ENCODE data around the gene LILRA6. TPM values are rescaled to one million over a fixed set of nuclear protein-coding genes. Genes with fewer than 3 reads are reported as not detected.

LILRA6 gene
- total RNA-seq, 1 donor from 2014 or later, result not detected

DNA sequence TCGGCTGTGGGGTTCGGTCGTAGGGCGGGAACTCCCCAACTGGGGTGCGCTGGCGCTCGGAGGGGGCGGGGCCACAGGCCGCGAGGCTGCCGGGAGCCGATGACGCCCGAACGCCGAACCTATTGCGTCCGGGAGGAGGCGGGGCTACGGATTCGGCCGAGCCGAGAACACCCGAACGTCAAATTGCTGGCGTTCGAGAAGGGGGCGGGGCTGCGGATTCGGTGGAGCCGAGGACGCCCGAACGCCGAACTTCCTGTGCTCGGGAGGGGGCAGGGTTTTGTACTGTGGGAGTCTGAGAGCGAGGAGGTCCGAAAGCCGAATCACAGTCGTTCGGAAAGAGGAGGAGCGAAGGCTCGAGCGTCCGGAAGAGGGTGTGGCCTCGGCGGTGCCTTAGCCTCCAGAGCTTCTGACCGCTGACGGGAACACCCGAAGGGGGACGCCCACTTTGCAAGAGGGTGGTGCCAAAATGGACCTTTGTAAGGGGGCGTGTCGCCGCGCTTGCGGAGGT, 52.0 kb downstream of the LILRA6 start:
- Mint-ChIP-seq H3K9me3 (ENCODE audit: unreplicated experiment) (no peaks in the 10 kb centered on the region), H3K4me1 (ENCODE audit: unreplicated experiment) (peaks cover 35% of the 10 kb centered on the region), H3K4me3 (ENCODE audit: unreplicated experiment) (peak overlapping the region; percentile 93), H3K27ac (ENCODE audit: unreplicated experiment) (peak overlapping the region; percentile 100), H3K27me3 (ENCODE audit: unreplicated experiment) (no peaks in the 10 kb centered on the region), H3K36me3 (ENCODE audit: unreplicated experiment) (peaks cover 17% of the 10 kb centered on the region)
- DNase-seq (ENCODE audit: extremely low spot score, unreplicated experiment), result peak; percentile 100
- TF ChIP-seq, protein P1, sequence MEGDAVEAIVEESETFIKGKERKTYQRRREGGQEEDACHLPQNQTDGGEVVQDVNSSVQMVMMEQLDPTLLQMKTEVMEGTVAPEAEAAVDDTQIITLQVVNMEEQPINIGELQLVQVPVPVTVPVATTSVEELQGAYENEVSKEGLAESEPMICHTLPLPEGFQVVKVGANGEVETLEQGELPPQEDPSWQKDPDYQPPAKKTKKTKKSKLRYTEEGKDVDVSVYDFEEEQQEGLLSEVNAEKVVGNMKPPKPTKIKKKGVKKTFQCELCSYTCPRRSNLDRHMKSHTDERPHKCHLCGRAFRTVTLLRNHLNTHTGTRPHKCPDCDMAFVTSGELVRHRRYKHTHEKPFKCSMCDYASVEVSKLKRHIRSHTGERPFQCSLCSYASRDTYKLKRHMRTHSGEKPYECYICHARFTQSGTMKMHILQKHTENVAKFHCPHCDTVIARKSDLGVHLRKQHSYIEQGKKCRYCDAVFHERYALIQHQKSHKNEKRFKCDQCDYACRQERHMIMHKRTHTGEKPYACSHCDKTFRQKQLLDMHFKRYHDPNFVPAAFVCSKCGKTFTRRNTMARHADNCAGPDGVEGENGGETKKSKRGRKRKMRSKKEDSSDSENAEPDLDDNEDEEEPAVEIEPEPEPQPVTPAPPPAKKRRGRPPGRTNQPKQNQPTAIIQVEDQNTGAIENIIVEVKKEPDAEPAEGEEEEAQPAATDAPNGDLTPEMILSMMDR (IDR thresholded peaks at IDR 0.05), result no peak

DNA sequence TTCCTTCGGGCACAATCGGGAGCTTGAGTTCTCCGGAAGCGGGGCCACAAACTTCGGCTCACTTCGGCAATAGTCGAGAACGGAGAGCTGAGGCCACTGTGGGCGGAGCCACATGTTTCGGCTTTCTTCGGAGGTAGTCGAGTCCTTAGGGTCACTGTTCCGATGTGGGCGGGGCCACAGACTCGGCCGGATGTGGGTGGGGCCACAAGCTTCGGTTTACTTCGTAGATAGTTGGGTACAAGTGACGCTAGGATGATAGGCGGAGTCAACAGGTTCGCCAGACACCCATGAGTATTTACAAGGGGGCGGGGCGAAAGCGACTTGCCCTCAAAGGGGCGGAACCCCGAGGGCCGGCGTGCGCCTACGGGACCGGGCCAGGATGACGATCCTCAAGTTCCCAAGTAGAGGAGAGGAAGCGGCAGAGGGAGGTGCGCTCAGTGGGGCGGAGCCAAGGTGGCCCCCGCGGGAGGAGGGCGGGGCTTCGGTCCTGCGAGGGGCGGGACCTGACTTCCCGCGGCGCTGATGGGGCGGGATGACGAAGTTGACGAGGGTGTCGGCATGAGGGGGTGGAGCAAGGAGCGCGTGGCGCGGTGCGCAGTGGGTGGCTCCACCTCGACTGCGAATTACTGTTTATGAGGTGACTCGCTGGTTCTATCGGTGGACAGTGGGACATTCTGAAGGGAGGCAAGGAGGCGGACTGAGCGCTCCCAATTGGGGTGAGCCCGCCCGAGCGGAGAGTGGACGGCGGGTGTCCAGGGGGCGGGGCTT, 52.7 kb downstream of the LILRA6 start:
- H3K4me1 Mint-ChIP-seq (ENCODE audit: unreplicated experiment), result peaks cover 35% of the 10 kb centered on the region
- no peaks in the 10 kb centered on the region for H3K27me3 Mint-ChIP-seq (ENCODE audit: unreplicated experiment)
- H3K4me3 Mint-ChIP-seq (ENCODE audit: unreplicated experiment), result peak overlapping the region; percentile 93
- TF ChIP-seq, protein P1 (IDR thresholded peaks at IDR 0.05), result no peak
- peaks cover 12% of the 10 kb centered on the region for H3K36me3 Mint-ChIP-seq (ENCODE audit: unreplicated experiment)
- peak; percentile 100 for DNase-seq (ENCODE audit: extremely low spot score, unreplicated experiment)
- H3K9me3 Mint-ChIP-seq (ENCODE audit: unreplicated experiment), result no peaks in the 10 kb centered on the region
- peak overlapping the region; percentile 100 for H3K27ac Mint-ChIP-seq (ENCODE audit: unreplicated experiment)

DNA sequence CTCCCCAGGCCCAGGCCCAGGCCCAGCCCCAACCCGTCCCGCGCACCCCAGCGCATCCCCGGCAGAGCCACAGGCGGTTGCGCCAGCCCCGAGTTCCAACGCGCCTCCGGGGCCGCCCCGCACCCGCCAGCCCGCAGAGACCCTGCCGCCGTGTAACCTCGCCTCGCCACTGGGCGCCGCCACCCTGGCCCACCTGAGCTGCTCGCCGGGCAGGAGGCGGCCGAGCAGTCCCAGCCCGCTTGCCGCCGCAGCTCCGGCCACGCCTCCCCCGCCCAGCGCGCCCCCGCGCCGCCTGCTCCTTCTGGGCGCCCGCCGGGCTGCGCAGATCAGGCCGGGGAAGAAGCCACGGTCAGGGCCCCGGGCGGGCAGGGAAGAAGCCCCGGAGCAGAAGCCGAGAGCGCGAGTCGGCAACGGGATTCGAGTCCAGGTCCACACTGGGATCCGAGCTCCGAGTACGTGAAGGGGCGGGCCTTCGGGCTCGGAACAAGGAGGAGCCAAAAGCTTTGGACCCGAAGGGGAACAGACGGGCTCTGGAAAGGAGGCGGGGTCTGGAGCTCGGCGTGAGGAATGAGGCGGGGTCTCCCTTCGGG, 53.4 kb downstream of the LILRA6 start, which contains the start of gene MBOAT7:
MBOAT7 (minus strand) TSS at position 436 of the 590 bp plus-strand sequence. CDS start 1,072 bp downstream, outside the sequence.
- Mint-ChIP-seq H3K36me3 (ENCODE audit: unreplicated experiment) (peaks cover 10% of the 10 kb centered on the region), H3K9me3 (ENCODE audit: unreplicated experiment) (no peaks in the 10 kb centered on the region), H3K27me3 (ENCODE audit: unreplicated experiment) (no peaks in the 10 kb centered on the region), H3K27ac (ENCODE audit: unreplicated experiment) (peak within 1 kb of the TSS; percentile 100), H3K4me3 (ENCODE audit: unreplicated experiment) (peak within 1 kb of the TSS; percentile 93), H3K4me1 (ENCODE audit: unreplicated experiment) (peaks cover 35% of the 10 kb centered on the region)
- TF ChIP-seq, protein P1 (IDR thresholded peaks at IDR 0.05), result peak; percentile 40
- DNase-seq (ENCODE audit: extremely low spot score, unreplicated experiment), result no peak

DNA sequence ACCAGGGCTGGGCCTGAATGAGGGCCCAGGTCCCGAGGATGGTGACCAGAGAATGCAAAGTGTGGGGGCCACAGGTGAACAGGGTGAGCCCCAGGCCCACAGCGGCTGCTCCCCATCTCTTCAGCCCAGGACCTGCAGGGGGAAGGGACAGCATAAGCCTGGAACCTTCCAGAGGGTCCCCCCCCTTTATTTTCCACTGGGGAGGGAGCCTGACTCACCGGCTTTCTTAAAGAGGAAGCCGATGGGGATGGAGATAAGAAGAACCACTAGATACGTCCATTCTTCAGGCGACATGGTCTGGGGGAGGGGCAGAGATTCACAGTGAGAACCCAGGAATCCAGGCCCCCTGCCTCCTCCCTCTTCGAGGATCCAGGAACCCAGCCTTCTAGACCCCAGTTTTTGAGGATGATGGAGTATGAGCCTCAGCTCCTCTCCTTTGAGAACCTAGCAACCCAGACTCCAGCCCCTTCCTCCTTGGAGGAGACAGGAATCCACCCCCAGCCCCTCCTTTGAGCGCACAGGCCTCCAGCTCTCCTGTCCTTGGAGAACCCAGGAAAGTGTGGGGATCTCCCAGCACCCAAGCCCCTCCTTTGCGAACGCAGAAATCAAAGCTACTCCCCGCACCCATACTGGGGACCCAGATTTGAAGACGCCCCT, 54.2 kb downstream of the LILRA6 start:
- Mint-ChIP-seq H3K36me3 (ENCODE audit: unreplicated experiment) (peaks cover 6% of the 10 kb centered on the region), H3K4me3 (ENCODE audit: unreplicated experiment) (peak overlapping the region; percentile 93), H3K27me3 (ENCODE audit: unreplicated experiment) (no peaks in the 10 kb centered on the region), H3K9me3 (ENCODE audit: unreplicated experiment) (no peaks in the 10 kb centered on the region), H3K27ac (ENCODE audit: unreplicated experiment) (peak overlapping the region; percentile 82), H3K4me1 (ENCODE audit: unreplicated experiment) (peaks cover 32% of the 10 kb centered on the region)
- DNase-seq (ENCODE audit: extremely low spot score, unreplicated experiment), result no peak
- TF ChIP-seq, protein P1 (IDR thresholded peaks at IDR 0.05), result no peak
